ENCODE results near the gene DNHD1.
A peak's percentile ranks its signal among the peaks of the same experiment; 100 is the strongest.

Gene DNHD1

GRCh38 chr11:6606471-6607189 is 109.5 kb downstream of the DNHD1 start:
- in situ Hi-C loops (cut with MboI; ENCODE audit: low sequenced_read_pairs): no loop called here
- peaks cover 31% of the 10 kb centered on the region for H3K4me1 ChIP-seq
- 0 out of 2 replicates have a peak overlapping the region, but pooled peaks have one; percentile 5 for H3K4me3 ChIP-seq
- peak; percentile 66 to 93 for DNase-seq (ENCODE audit: low spot score in 2 of 2)
- H3K36me3 ChIP-seq (replicated peaks): peaks cover 48% of the 10 kb centered on the region
- H3K9me3 ChIP-seq: no peaks in the 10 kb centered on the region
- H3K27me3 ChIP-seq (ENCODE audit: low read depth): no peaks in the 10 kb centered on the region

- DNase-seq (ENCODE audit: low spot score in 2 of 2): no peak
- Histone ChIP-seq H3K36me3 (replicated peaks) (peaks cover 47% of the 10 kb centered on the region), H3K4me3 (no peak overlapping the region), H3K4me1 (peaks cover 28% of the 10 kb centered on the region), H3K27me3 (ENCODE audit: low read depth) (no peaks in the 10 kb centered on the region), H3K9me3 (no peaks in the 10 kb centered on the region)
- in situ Hi-C loops (cut with MboI; ENCODE audit: low sequenced_read_pairs): no loop called here
These were observed 110.2 kb downstream of the DNHD1 start for GRCh38 chr11:6607190-6607795.

- no peak overlapping the region for H3K4me3 ChIP-seq
- peaks cover 47% of the 10 kb centered on the region for H3K36me3 ChIP-seq (replicated peaks)
- peaks cover 28% of the 10 kb centered on the region for H3K4me1 ChIP-seq
- in situ Hi-C loops (cut with MboI; ENCODE audit: low sequenced_read_pairs): no loop called here
- no peak for DNase-seq (ENCODE audit: low spot score in 2 of 2)
- H3K27me3 ChIP-seq (ENCODE audit: low read depth): no peaks in the 10 kb centered on the region
- H3K9me3 ChIP-seq: no peaks in the 10 kb centered on the region
These were observed 110.9 kb downstream of the DNHD1 start for GRCh38 chr11:6608011-6608410.

- Histone ChIP-seq H3K36me3 (replicated peaks) (peaks cover 47% of the 10 kb centered on the region), H3K4me1 (peaks cover 28% of the 10 kb centered on the region), H3K27me3 (ENCODE audit: low read depth) (no peaks in the 10 kb centered on the region), H3K4me3 (no peak overlapping the region), H3K9me3 (no peaks in the 10 kb centered on the region)
- in situ Hi-C loops (cut with MboI; ENCODE audit: low sequenced_read_pairs): no loop called here
- no peak for DNase-seq (ENCODE audit: low spot score in 2 of 2)
These were observed 111.8 kb downstream of the DNHD1 start for GRCh38 chr11:6608726-6609501.

GRCh38 chr11:6609502-6610015 is 112.5 kb downstream of the DNHD1 start:
- in situ Hi-C loops (cut with MboI; ENCODE audit: low sequenced_read_pairs): loop anchor here (5.0 kb wide), 1 partner anchor 73 kb away; the partner anchor contains the start of gene MRPL17
- peaks cover 28% of the 10 kb centered on the region for H3K4me1 ChIP-seq
- H3K9me3 ChIP-seq: no peaks in the 10 kb centered on the region
- H3K36me3 ChIP-seq (replicated peaks): peaks cover 47% of the 10 kb centered on the region
- H3K4me3 ChIP-seq: no peak overlapping the region
- no peak for DNase-seq (ENCODE audit: low spot score in 2 of 2)
- no peaks in the 10 kb centered on the region for H3K27me3 ChIP-seq (ENCODE audit: low read depth)

- no peak for DNase-seq (ENCODE audit: low spot score in 2 of 2)
- in situ Hi-C loops (cut with MboI; ENCODE audit: low sequenced_read_pairs): loop anchor here (5.0 kb wide), 1 partner anchor 72 kb away; the partner anchor contains the start of gene MRPL17
- Histone ChIP-seq H3K27me3 (ENCODE audit: low read depth) (no peaks in the 10 kb centered on the region), H3K4me1 (peaks cover 19% of the 10 kb centered on the region), H3K9me3 (no peaks in the 10 kb centered on the region), H3K36me3 (replicated peaks) (peaks cover 47% of the 10 kb centered on the region), H3K4me3 (no peak overlapping the region; the same call in 1 of the 2 replicates)
These were observed 113.5 kb downstream of the DNHD1 start for GRCh38 chr11:6610591-6610990.

GRCh38 chr11:6611092-6611962 is 114.2 kb downstream of the DNHD1 start:
- H3K27me3 ChIP-seq (ENCODE audit: low read depth): no peaks in the 10 kb centered on the region
- peak overlapping the region; percentile 64 for H3K4me3 ChIP-seq
- in situ Hi-C loops (cut with MboI; ENCODE audit: low sequenced_read_pairs): loop anchor here (5.0 kb wide), 1 partner anchor 71 kb away; the partner anchor contains the start of gene MRPL17
- peaks cover 50% of the 10 kb centered on the region for H3K36me3 ChIP-seq (replicated peaks)
- H3K4me1 ChIP-seq: peaks cover 15% of the 10 kb centered on the region
- H3K9me3 ChIP-seq: no peaks in the 10 kb centered on the region
- peak in 1 of 2 experiments; percentile 41 for DNase-seq (ENCODE audit: low spot score in 2 of 2)

GRCh38 chr11:6611963-6612212 is 114.8 kb downstream of the DNHD1 start:
- Histone ChIP-seq H3K4me1 (peaks cover 10% of the 10 kb centered on the region), H3K36me3 (replicated peaks) (peaks cover 47% of the 10 kb centered on the region), H3K4me3 (peak overlapping the region; percentile 64), H3K27me3 (ENCODE audit: low read depth) (no peaks in the 10 kb centered on the region), H3K9me3 (no peaks in the 10 kb centered on the region)
- in situ Hi-C loops (cut with MboI; ENCODE audit: low sequenced_read_pairs): loop anchor here (5.0 kb wide), 1 partner anchor 70 kb away; the partner anchor contains the start of gene MRPL17
- DNase-seq (ENCODE audit: low spot score in 2 of 2): no peak

- Histone ChIP-seq H3K36me3 (replicated peaks) (peaks cover 45% of the 10 kb centered on the region), H3K4me3 (peak within 1 kb of the TSS; percentile 64), H3K4me1 (peaks cover 6% of the 10 kb centered on the region), H3K9me3 (no peaks in the 10 kb centered on the region), H3K27me3 (ENCODE audit: low read depth) (no peaks in the 10 kb centered on the region)
- DNase-seq (ENCODE audit: low spot score in 2 of 2): peak; percentile 90 to 97
- in situ Hi-C loops (cut with MboI; ENCODE audit: low sequenced_read_pairs): loop anchor here (5.0 kb wide), 1 partner anchor 70 kb away; the partner anchor contains the start of gene MRPL17
These were observed 115.3 kb downstream of the DNHD1 start, which contains the start of gene TAF10 for GRCh38 chr11:6612213-6613041. Gene TAF10, minus strand, starts transcription at chr11:6612216. Its CDS starts 27 bp downstream, at chr11:6612189.

- no peak overlapping the region for H3K4me3 ChIP-seq
- H3K4me1 ChIP-seq: peaks cover 8% of the 10 kb centered on the region
- peaks cover 34% of the 10 kb centered on the region for H3K36me3 ChIP-seq (replicated peaks)
- in situ Hi-C loops (cut with MboI; ENCODE audit: low sequenced_read_pairs): loop anchor here (5.0 kb wide), 1 partner anchor 69 kb away; the partner anchor contains the start of gene MRPL17
- no peak for DNase-seq (ENCODE audit: low spot score in 2 of 2)
- H3K27me3 ChIP-seq (ENCODE audit: low read depth): no peaks in the 10 kb centered on the region
- H3K9me3 ChIP-seq: no peaks in the 10 kb centered on the region
These were observed 116.4 kb downstream of the DNHD1 start for GRCh38 chr11:6613496-6613895.

- Histone ChIP-seq H3K27me3 (ENCODE audit: low read depth) (no peaks in the 10 kb centered on the region), H3K4me1 (peaks cover 11% of the 10 kb centered on the region), H3K9me3 (no peaks in the 10 kb centered on the region), H3K36me3 (replicated peaks) (peaks cover 25% of the 10 kb centered on the region), H3K4me3 (no peak overlapping the region)
- in situ Hi-C loops (cut with MboI; ENCODE audit: low sequenced_read_pairs): loop anchor here (5.0 kb wide), 1 partner anchor 68 kb away; the partner anchor contains the start of gene MRPL17
- DNase-seq (ENCODE audit: low spot score in 2 of 2): no peak
These were observed 117.4 kb downstream of the DNHD1 start for GRCh38 chr11:6614446-6614845.

GRCh38 chr11:6615046-6615445 is 118.0 kb downstream of the DNHD1 start:
- Histone ChIP-seq H3K4me3 (no peak overlapping the region), H3K9me3 (no peaks in the 10 kb centered on the region), H3K36me3 (replicated peaks) (peaks cover 19% of the 10 kb centered on the region), H3K4me1 (peaks cover 11% of the 10 kb centered on the region), H3K27me3 (ENCODE audit: low read depth) (no peaks in the 10 kb centered on the region)
- no peak for DNase-seq (ENCODE audit: low spot score in 2 of 2)
- in situ Hi-C loops (cut with MboI; ENCODE audit: low sequenced_read_pairs): no loop called here
